Measurements from ENCODE around the gene CDIPT. TPM values are rescaled to one million over a fixed set of nuclear protein-coding genes. Genes with fewer than 3 reads are reported as not detected.

The CDIPT gene
- total RNA-seq, 1 donor from 2014 or later, result 24.5 TPM

- H3K4me1 ChIP-seq (ENCODE audit: control insufficient read depth in 3 of 3, insufficient read depth in 3 of 3, low read length in 3 of 3), result peaks cover 67 to 74% (median 70%) of the 10 kb centered on the region in 3 donors
- H3K27me3 ChIP-seq (ENCODE audit: control insufficient read depth in 3 of 3, insufficient read depth in 3 of 3, low read length in 3 of 3), result no peaks in the 10 kb centered on the region
- peak overlapping the region; percentile 93 for H3K27ac ChIP-seq (ENCODE audit: low read depth, low read length)
- H3K9me3 ChIP-seq (ENCODE audit: control insufficient read depth in 3 of 3, low read length in 3 of 3), result no peaks in the 10 kb centered on the region
- peak overlapping the region; percentile 85 to 94 (median 89) for H3K4me3 ChIP-seq (ENCODE audit: low read length in 3 of 3)
- peaks cover 14 to 17% (median 16%) of the 10 kb centered on the region in 3 donors for H3K36me3 ChIP-seq (ENCODE audit: control insufficient read depth in 3 of 3, insufficient read depth in 3 of 3, low read length in 3 of 3)
- peak overlapping the region; percentile 75 to 92 (median 88) for H3K9ac ChIP-seq (ENCODE audit: low read depth in 1 of 3, low read length in 3 of 3)
Observed at GRCh38 chr16:29821643-29822115, 41.3 kb downstream of the CDIPT start.

DNA sequence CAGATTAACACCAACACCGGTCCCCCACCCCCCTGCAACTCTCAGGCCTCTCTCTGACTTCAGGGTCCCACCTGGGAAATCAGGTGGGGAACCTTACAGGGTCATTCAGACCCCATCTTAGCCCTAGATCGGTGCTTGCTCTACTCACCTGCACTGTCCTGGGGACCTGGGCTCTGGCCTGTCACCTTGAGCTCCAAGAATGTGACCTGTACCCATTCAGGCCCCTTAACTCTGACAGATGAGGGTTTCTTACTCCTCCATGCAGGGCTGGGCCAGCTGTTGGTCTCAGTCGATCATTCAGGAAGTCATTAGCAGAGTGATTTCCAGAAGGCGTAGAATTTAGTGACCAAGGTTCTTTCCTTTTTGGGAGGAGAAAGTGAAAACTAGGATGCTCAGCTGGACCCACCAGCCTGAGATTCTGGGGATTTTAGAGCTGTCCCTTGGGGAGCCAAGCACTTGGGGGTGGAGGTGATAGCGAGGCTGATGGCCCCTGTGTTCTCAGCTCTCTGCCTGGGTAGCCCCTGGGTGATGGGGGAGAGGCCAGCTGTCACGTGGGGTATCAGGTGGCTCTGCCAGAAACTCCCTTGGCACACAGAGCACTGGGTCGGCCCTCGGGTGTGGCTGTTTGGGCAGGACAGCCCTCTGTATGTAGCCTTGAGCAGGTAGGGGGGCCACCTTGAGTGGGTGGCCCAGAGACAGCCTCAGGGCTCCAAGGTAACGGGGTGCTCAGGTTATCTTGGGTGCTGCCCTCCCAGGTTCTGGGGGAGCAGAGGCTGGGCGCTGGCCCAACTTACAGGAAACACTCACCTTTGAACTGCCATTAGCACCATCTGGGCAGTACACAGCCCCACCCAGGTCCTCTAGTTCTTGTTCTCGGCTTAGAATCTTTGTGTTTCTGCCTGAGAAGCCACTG, 42.0 kb downstream of the CDIPT start:
- Histone ChIP-seq H3K4me1 (ENCODE audit: control insufficient read depth in 3 of 3, insufficient read depth in 3 of 3, low read length in 3 of 3) (peaks cover 65 to 75% (median 69%) of the 10 kb centered on the region in 3 donors), H3K4me3 (ENCODE audit: low read length in 3 of 3) (peak overlapping the region; percentile 85 to 94 (median 89))

DNA sequence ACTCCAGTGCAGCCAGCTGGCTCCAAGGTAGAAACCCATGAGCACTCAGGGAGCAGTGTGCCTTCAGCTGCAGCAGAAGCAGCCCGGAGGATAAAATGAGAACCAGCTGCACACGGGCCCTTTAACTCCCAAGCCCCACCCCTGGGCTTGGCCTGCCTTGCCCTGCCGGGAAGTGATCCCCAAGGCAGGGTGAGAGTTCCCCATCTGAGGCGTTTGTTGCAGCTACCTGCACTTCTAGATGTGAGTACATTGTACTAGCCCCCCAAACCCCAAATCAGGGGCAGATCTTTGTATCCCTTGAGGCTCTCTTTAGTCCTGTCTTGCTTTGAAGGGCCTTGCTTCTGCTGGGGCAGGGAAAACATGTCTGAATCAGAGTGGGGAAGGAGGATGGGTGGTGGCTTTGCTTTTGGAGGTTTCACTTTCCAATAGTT, 42.7 kb downstream of the CDIPT start, which contains the start of gene MVP:
Gene MVP, plus strand, starts transcription at position 192 of the 431 bp plus-strand sequence. CDS start 10,088 bp downstream, outside the sequence.
- Histone ChIP-seq H3K27ac (ENCODE audit: low read depth, low read length) (peak within 1 kb of the TSS; percentile 93), H3K36me3 (ENCODE audit: control insufficient read depth in 3 of 3, insufficient read depth in 3 of 3, low read length in 3 of 3) (peaks cover 14 to 17% (median 16%) of the 10 kb centered on the region in 3 donors), H3K9me3 (ENCODE audit: control insufficient read depth in 3 of 3, low read length in 3 of 3) (no peaks in the 10 kb centered on the region), H3K4me3 (ENCODE audit: low read length in 3 of 3) (peak within 1 kb of the TSS; percentile 85 to 94 (median 89)), H3K4me1 (ENCODE audit: control insufficient read depth in 3 of 3, insufficient read depth in 3 of 3, low read length in 3 of 3) (peaks cover 59 to 69% (median 63%) of the 10 kb centered on the region in 3 donors), H3K9ac (ENCODE audit: low read depth in 1 of 3, low read length in 3 of 3) (peak within 1 kb of the TSS; percentile 75 to 92 (median 88)), H3K27me3 (ENCODE audit: control insufficient read depth in 3 of 3, insufficient read depth in 3 of 3, low read length in 3 of 3) (no peaks in the 10 kb centered on the region)

More for the DNA sequence above, 42.0 kb downstream of the CDIPT start:
- peak overlapping the region; percentile 93 for H3K27ac ChIP-seq (ENCODE audit: low read depth, low read length)
- no peaks in the 10 kb centered on the region for H3K9me3 ChIP-seq (ENCODE audit: control insufficient read depth in 3 of 3, low read length in 3 of 3)
- H3K27me3 ChIP-seq (ENCODE audit: control insufficient read depth in 3 of 3, insufficient read depth in 3 of 3, low read length in 3 of 3), result no peaks in the 10 kb centered on the region
- peak overlapping the region; percentile 75 to 92 (median 88) for H3K9ac ChIP-seq (ENCODE audit: low read depth in 1 of 3, low read length in 3 of 3)
- H3K36me3 ChIP-seq (ENCODE audit: control insufficient read depth in 3 of 3, insufficient read depth in 3 of 3, low read length in 3 of 3), result peaks cover 14 to 17% (median 16%) of the 10 kb centered on the region in 3 donors

- H3K4me3 ChIP-seq (ENCODE audit: low read length in 3 of 3), result peak overlapping the region; percentile 85 to 94 (median 89)
- H3K9me3 ChIP-seq (ENCODE audit: control insufficient read depth in 3 of 3, low read length in 3 of 3), result no peaks in the 10 kb centered on the region
- peaks cover 59 to 69% (median 63%) of the 10 kb centered on the region in 3 donors for H3K4me1 ChIP-seq (ENCODE audit: control insufficient read depth in 3 of 3, insufficient read depth in 3 of 3, low read length in 3 of 3)
- H3K36me3 ChIP-seq (ENCODE audit: control insufficient read depth in 3 of 3, insufficient read depth in 3 of 3, low read length in 3 of 3), result peaks cover 14 to 17% (median 16%) of the 10 kb centered on the region in 3 donors
- H3K9ac ChIP-seq (ENCODE audit: low read depth in 1 of 3, low read length in 3 of 3), result peak overlapping the region in 1 of 3 donors; percentile 88
- H3K27me3 ChIP-seq (ENCODE audit: control insufficient read depth in 3 of 3, insufficient read depth in 3 of 3, low read length in 3 of 3), result no peaks in the 10 kb centered on the region
- peak overlapping the region; percentile 93 for H3K27ac ChIP-seq (ENCODE audit: low read depth, low read length)
Observed at GRCh38 chr16:29819506-29819905, 43.5 kb downstream of the CDIPT start.

DNA sequence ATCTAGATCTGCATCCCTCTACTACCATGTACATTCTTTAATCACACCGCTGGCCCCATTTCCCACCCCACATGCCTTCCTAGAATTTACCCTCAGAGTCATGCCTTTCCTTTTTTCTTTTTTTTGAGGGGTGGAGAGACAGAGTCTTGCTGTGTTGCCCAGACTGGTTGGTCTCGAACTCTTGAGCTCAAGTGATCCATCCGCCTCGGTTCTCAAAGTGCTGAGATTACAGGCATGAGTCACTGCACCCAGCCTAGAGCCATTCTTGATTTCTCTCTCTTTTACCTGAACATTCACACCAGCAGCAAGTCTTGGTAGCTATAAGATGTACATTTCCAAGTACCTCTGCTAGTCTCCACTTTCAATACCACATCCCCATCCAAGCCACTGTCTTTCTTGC, 44.9 kb downstream of the CDIPT start:
- Histone ChIP-seq H3K27me3 (ENCODE audit: control insufficient read depth in 3 of 3, insufficient read depth in 3 of 3, low read length in 3 of 3) (no peaks in the 10 kb centered on the region), H3K9me3 (ENCODE audit: control insufficient read depth in 3 of 3, low read length in 3 of 3) (no peaks in the 10 kb centered on the region), H3K9ac (ENCODE audit: low read depth in 1 of 3, low read length in 3 of 3) (no peak overlapping the region), H3K36me3 (ENCODE audit: control insufficient read depth in 3 of 3, insufficient read depth in 3 of 3, low read length in 3 of 3) (peaks cover 14 to 17% (median 16%) of the 10 kb centered on the region in 3 donors), H3K27ac (ENCODE audit: low read depth, low read length) (no peak overlapping the region), H3K4me3 (ENCODE audit: low read length in 3 of 3) (no peak overlapping the region), H3K4me1 (ENCODE audit: control insufficient read depth in 3 of 3, insufficient read depth in 3 of 3, low read length in 3 of 3) (peaks cover 62 to 76% (median 64%) of the 10 kb centered on the region in 3 donors)

- Histone ChIP-seq H3K36me3 (ENCODE audit: control insufficient read depth in 3 of 3, insufficient read depth in 3 of 3, low read length in 3 of 3) (peaks cover 14 to 17% (median 16%) of the 10 kb centered on the region in 3 donors), H3K27me3 (ENCODE audit: control insufficient read depth in 3 of 3, insufficient read depth in 3 of 3, low read length in 3 of 3) (no peaks in the 10 kb centered on the region), H3K9ac (ENCODE audit: low read depth in 1 of 3, low read length in 3 of 3) (peak overlapping the region; percentile 90 to 96 (median 92)), H3K27ac (ENCODE audit: low read depth, low read length) (peak overlapping the region; percentile 90), H3K4me3 (ENCODE audit: low read length in 3 of 3) (peak overlapping the region; percentile 91 to 96 (median 92)), H3K4me1 (ENCODE audit: control insufficient read depth in 3 of 3, insufficient read depth in 3 of 3, low read length in 3 of 3) (peaks cover 59 to 77% (median 65%) of the 10 kb centered on the region in 3 donors), H3K9me3 (ENCODE audit: control insufficient read depth in 3 of 3, low read length in 3 of 3) (no peaks in the 10 kb centered on the region)
Observed at GRCh38 chr16:29816694-29817441, 46.2 kb downstream of the CDIPT start.

DNA sequence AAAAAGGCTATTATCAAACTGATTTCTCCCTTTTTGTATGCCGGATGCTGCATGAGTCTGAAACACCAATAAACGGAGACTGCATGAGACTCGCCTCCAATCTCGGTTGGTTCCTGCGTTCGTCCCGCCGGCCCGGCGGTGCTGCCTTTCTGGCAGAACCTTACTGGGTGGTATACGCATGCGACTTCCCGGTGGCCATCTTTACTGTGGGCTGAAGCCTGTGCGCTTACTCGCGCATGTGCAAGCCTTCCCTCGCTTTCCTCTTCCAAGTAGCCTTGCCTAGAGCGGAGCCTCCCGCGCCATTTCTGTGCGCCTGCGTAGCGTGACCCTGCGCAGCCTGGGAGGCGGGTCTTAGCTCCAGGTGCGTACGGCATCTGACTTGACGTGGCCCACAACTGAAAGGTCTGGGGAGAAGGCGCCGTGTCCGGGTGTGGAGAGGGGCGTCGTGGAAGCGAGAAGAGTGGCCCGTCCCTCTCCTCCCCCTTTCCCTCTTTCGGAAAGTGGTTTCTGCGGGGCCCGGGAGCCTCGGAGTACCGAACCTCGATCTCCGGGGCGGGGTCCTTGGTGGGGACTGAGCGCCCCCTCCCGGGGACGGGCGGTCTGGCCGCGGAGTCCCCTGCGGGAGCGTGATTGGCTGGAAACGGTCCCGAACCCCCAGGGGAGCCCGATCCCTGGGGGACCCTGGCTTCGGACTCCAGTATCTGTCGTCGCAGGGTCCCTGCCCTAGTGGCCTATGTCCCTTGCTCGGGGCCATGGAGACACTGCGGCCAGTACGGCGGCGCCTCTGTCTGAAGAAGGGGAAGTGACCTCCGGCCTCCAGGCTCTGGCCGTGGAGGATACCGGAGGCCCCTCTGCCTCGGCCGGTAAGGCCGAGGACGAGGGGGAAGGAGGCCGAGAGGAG, 47.0 kb downstream of the CDIPT start, which contains the start of gene PAGR1:
Gene PAGR1, plus strand, starts transcription at position 360 of the 901 bp plus-strand sequence. Its CDS starts 374 bp downstream, at position 734.
- H3K27ac ChIP-seq (ENCODE audit: low read depth, low read length), result peak within 1 kb of the TSS; percentile 90
- peak within 1 kb of the TSS; percentile 91 to 96 (median 92) for H3K4me3 ChIP-seq (ENCODE audit: low read length in 3 of 3)
- peaks cover 57 to 76% (median 64%) of the 10 kb centered on the region in 3 donors for H3K4me1 ChIP-seq (ENCODE audit: control insufficient read depth in 3 of 3, insufficient read depth in 3 of 3, low read length in 3 of 3)
- peak within 1 kb of the TSS; percentile 90 to 96 (median 92) for H3K9ac ChIP-seq (ENCODE audit: low read depth in 1 of 3, low read length in 3 of 3)
- no peaks in the 10 kb centered on the region for H3K9me3 ChIP-seq (ENCODE audit: control insufficient read depth in 3 of 3, low read length in 3 of 3)
- no peaks in the 10 kb centered on the region for H3K27me3 ChIP-seq (ENCODE audit: control insufficient read depth in 3 of 3, insufficient read depth in 3 of 3, low read length in 3 of 3)
- peaks cover 14 to 17% (median 16%) of the 10 kb centered on the region in 3 donors for H3K36me3 ChIP-seq (ENCODE audit: control insufficient read depth in 3 of 3, insufficient read depth in 3 of 3, low read length in 3 of 3)

GRCh38 chr16:29815032-29815721, 47.8 kb downstream of the CDIPT start:
- no peaks in the 10 kb centered on the region for H3K27me3 ChIP-seq (ENCODE audit: control insufficient read depth in 3 of 3, insufficient read depth in 3 of 3, low read length in 3 of 3)
- H3K36me3 ChIP-seq (ENCODE audit: control insufficient read depth in 3 of 3, insufficient read depth in 3 of 3, low read length in 3 of 3), result peaks cover 14 to 18% (median 17%) of the 10 kb centered on the region in 3 donors
- peak overlapping the region; percentile 30 for H3K27ac ChIP-seq (ENCODE audit: low read depth, low read length)
- H3K9me3 ChIP-seq (ENCODE audit: control insufficient read depth in 3 of 3, low read length in 3 of 3), result no peaks in the 10 kb centered on the region
- peak overlapping the region; percentile 63 to 96 (median 91) for H3K4me3 ChIP-seq (ENCODE audit: low read length in 3 of 3)
- peak overlapping the region; percentile 65 to 92 (median 74) for H3K9ac ChIP-seq (ENCODE audit: low read depth in 1 of 3, low read length in 3 of 3)
- peaks cover 57 to 77% (median 64%) of the 10 kb centered on the region in 3 donors for H3K4me1 ChIP-seq (ENCODE audit: control insufficient read depth in 3 of 3, insufficient read depth in 3 of 3, low read length in 3 of 3)

Data from skeletal muscle tissue (tissue), 4 donors.